ENCODE measurements around the gene TPRN.
A peak's percentile ranks its signal among the peaks of the same experiment; 100 is the strongest.

TPRN gene

DNA sequence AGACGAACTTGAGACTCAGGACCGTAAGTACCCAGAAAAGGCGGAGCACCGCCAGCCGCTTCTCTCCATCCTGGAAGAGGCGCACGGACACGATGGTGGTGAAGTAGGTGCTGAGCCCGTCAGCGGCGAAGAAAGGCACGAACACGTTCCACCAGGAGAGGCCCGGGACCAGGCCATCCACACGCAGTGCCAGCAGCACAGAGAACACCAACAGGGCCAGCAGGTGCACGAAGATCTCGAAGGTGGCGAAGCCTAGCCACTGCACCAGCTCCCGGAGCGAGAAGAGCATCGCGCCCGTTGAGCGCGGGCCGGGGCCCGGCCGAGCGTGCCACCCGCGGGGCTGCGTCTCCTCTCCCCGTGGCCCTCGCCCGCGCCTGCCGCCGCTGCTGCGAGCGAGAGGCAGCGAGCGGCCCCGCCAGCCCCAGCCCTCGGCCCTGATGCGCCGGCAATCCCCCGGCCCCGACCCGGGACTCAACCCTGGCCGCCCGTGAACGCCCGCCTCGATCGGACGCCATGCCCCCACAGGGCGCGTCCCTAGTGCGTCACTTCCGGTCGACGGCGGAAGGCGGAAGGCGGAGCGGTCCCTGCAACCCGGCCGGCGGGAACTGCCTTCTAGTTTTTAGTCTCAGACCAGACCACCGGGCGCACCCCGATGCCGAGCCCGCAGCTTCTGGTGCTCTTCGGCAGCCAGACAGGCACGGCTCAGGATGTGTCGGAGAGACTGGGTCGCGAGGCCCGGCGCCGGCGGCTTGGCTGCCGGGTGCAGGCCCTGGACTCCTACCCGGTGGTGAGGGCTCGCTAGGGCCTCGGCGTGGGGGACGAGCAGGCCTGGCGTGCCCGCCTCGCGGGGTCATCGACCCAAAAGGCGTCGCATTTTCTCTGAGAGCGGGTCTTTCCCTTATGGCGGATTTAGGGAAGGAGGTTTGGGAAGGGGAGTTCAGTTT, 4.9 kb upstream of the TPRN start, which contains the start of the genes NDOR1 and TMEM203:
TSS of gene NDOR1 (plus strand) at position 575 of the 944 bp plus-strand sequence. CDS start at position 653, 78 bp downstream.
TSS of gene TMEM203 (minus strand) at position 523 of the 944 bp plus-strand sequence. CDS start at position 289, 234 bp downstream.
- DNase-seq: peak; percentile 61

DNA sequence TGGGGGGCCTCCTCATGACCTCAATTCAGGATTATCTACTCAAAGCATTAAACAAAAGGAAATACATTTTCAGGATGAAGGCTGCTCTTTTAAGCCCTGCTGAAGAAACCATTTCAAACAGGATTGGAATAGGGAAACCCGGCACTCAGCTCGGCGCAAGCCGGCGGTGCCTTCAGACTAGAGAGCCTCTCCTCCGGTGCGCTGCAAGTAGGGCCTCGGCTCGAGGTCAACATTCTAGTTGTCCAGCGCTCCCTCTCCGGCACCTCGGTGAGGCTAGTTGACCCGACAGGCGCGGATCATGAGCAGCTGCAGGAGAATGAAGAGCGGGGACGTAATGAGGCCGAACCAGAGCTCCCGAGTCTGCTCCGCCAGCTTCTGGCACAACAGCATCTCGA, 4.2 kb upstream of the TPRN start:
- no peak for DNase-seq

DNA sequence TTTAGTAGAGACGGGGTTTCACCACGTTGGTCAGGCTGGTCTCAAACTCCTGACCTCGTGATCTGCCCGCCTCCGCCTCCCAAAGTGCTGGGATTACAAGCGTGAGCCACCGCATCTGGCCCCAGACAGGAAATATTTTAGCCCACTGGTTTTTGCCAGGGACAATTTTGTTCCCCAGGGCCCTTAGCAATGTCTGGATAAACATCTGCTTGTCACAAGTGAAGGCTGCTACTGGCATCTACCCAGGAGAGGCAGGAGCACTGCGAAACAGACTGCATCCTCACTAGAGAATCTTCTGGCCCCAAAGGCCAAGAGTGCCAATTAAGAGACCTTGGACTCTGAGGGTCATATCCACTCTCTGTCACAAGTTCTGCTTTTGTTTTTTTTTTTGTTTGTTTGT, 2.4 kb upstream of the TPRN start:
- DNase-seq: no peak

DNA sequence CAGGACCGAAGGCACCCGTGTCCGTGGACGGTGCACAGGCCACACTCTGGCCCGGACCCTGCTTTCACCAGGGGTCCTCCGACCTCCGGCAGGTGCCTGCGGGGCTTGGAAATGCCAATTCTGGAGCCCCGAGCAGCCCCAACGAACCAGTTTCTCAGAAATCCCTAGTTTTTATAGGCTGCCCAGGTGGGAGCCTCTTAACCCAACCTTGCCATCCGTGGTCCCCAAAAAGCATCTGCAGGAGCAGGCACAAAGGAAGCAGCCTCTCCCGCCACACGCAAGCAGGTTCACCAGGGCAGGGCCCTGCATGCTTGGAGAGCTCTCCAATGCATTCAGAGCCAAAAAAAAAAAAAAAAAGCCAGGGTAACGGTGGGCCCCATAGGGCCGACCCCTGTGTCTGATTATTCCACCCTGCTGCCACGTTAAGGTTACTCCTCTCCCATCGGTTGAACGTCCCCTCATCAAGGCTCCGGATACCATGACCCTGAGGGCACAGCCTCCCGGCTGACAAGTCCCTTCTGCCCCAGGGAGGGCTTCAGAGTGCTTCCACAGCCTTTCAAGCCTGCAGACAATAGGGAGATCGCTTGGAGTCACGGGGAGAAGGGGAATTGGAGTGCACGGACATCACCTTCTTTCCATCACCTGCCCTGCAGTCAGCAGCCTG, 796 bp upstream of the TPRN start:
- no peak for DNase-seq

DNA sequence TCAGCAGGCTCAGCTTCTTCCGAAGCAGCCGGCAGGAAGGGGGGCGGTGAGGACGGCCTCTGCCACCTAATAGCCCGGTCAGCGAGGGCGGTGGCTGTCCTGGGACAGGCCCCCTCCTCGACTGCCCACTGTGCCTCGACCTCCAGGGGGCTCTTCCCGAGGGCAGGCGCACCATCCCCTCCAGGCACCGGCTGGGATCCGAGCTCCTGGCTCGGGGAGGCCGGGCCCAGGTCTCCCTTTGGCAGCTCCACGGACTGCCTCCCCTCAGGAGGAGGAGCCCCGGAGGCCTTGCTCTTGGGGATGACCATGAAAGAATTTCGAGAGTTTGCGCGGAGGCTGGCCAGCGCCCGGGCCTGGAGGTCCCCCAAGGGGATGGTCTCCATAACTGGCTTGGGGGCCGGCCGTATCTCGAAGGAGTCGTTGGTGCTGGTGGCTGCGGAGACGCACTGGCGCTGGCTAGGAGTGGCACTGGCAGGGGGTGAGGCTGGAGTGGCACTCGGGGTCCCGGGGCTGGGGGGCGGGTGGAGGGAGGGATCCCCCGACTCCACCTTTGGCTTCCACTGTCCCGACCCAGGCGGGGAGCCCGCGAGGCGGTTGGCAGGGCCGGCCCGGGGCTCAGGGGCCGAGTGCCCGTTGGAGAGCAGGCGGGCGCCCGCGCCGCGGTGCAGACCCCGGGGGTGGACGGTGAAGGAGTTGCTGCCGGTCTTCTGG, 975 bp downstream of the TPRN start:
- no peak for DNase-seq

DNA sequence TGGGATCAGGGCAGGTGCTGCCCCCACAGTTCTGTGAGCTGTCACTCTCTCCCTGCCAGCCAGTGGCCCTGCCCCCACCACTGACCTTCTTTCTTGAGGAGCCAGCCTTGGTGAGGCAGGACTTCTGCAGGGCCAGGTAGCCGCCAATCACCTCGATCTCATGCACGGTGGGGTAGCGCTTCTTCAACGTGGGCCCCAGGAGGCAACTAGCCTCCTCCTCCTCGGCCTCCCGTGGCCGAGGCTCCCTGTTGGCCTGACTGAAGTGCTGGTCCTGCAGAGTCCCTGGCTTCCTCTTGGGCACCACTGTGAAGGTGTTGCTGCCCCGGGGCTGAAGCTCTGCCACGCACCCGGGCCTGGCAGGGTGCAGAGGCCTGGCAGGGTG, 1.6 kb downstream of the TPRN start:
- DNase-seq: no peak

DNA sequence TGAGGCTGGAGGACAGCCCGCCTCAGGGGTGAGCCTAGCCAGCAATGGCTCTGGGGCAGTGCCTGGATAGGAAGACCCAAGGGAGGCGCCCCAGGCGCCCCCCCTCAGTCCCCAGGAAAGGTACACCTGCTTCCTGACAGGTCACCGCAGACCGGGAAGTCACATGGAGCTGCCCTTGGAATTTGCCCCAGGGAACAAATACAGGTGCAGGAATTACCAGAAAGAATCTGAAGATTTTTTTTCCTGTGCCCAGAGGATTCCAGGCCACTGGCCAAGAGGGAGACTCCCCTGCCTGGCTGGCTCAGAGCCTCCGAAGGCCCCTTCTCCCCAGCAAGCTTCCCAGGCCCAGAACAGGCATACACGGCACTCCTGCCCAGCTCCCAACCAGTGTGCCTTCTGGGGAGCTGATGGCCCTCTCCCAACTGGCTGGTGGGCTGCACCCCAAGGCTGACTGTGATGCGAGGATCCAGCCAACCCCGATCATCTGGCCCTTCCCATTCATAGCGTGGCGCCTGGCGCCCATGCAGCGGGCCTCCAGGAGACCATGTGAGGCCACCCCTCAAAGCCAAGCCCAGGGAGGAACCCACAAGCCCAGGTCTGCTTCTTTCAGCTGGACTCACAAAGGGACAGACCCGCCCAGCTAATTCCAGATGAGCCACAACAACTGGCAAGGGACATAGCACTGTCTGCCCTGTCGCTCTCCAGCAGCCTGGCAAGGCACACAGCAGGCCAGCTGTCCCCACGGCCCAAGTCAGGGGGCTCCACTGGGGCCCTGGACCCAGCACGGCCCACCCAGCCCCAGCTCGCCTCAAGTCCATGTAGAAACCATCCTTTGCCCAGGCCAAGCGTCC, 2.3 kb downstream of the TPRN start:
- DNase-seq: no peak

DNA sequence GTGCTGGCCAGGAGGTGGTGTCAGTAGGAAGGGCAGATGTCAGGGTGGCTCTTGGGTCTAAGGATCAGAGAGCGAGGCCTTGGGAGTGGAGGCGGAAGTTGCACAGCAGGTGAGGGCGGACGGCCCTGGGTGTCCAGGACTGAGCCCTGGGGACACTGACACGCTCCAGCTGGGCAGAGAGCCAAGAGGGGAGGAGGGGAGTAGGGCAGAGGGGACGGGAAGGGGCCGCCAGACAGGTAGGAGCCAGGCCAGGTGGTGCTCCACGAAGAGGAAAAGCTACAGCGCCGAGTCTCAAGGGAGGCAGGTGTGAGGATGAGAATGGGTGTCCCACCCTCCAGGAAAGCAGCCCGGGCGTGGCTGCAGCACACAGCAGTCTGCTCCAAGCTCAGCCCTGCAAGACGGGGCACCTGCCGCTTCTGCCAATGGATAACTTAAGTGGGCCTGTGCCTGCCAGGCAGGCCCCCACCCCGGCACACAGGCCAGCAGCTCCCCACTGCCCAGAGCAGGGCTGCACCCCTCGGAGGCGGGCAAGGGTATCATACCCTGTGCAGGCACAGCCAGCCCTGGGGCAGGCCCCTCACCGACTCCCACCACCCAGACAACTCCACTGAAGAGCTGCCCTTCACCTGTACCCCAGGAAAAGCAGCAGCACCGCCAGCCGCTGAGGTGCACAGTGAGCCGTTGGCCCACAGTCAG, 4.9 kb downstream of the TPRN start:
- no peak for DNase-seq

DNA sequence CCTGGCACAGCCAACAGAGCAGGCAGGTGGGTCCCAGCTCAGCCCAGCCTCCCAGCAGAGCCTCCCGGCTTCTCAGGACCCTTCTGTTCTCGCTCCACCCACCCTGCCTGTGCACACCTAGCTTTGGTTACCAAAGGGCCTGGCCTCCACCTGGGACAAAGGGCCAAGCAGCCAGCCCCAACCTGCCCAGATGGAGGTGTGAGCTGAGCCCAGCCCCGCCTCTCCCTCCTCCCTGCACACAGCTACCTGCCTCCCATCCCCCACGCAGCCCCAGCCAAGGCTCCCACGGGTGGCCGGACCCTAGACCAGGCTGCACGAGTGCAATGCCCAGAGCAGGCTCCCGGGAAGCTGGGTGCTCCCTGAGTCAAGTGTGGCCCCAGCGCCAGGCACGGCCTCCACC, 5.6 kb downstream of the TPRN start:
- no peak for DNase-seq

DNA sequence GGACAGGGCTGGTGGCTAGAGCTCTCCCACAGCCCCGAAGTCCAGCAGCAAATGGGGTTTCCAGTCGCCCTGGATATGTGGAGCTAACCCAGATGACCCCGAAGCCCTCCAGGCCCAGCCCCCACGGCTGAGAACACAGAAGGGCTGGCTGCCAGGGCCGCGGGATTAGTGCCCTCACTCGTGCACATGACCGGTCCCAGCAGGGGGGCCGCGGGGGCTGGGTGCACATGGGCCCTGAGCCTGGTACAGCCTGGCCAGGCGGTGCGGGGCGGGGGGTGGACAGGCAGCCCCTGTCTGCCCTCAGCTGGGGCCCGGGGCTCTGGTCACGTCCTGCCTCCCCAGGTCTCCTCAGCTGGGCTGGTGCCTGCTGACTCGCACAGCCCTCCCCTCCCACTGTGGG, 6.2 kb downstream of the TPRN start:
- DNase-seq: no peak

DNA sequence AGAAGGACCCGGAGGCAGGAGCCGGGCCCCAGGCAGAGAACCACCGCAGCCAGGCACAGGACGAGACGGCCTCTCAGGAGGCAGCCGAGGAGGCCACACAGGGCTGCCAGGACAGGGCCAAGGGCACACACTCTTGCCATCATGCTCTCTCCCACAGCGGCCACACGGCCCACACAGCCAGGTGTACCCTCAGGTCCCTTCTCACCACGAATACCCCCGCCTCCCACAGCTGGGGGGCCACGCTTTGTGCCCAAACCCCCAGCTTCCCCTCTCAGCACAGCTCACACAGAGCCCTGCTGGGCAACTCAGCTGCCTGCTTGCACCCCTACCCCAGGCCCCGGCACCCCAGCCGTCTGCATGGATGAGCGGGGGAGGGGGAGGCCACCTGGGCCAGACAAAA, 6.8 kb downstream of the TPRN start:
- no peak for DNase-seq

DNA sequence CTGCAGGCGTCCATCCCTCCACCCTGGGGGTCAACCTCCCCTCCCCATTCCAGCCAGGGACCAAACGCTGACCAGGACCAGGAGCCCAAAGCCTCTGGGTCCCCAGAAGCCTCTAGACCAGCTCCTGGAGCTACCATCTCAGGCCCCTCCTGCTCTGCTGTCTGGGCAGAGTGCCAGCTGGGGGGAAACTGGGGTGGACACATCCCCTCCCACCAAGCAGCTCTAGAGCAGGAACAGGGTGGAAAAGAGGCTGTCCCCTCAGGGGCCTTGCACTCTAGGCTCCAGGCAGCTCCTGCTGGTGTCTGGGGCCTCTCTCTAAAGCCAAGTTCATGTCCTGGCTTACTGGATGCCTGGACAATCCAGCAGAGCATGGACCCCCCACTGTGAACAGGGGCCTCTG, 7.7 kb downstream of the TPRN start:
- DNase-seq: no peak

DNA sequence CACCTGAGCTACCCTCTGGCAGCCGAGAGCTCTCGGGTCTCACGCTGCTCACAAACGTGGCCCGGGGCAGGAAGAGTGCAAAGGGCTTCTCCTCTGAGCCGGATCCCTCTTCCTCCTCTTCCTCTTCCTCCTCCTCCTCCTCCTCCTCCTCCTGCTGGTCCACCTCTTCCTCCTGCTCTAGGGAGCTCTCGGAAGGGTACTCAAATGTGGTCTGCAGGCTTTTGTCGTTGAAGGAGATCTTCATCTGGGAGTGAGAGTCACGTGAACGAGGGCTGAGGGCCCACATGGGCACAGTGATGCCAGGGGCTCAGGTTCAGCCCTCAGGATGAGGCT, 8.1 kb downstream of the TPRN start:
- no peak for DNase-seq

DNA sequence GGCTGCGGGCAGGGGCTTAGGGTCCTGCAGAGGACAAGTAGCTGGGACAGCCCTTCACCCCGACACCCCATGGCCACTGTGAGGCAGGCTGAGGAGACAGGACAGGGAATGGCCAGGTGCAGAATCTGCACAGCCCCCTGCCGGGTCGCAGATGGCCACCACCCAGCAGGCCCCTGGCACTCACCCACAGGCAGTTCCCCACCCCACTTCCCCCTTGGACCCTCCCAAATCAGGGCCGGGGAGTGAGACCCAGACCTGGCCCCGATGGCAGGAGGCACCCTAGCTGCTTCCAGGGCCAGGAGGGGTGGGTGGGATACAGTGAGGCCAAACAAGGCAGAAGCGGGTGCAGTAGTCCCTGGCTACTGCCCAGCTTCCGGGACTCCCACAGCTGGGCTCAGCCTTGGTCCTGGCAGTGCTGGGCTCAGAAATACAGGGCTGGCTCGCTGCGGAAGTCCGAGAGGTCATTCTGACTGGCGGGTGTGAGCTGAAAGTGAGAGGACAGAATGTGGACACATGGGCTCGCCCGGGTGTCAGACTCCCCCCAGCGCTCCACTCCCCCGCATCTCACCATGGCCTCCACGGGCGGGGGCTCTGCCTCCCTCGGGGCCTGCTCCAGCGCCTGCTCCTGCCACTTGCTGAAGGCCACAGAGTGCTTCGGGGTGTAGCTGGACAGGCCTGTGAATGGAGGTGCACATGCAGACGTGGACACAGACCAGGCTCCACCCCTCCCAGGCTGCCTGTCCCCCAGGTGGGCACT, 8.7 kb downstream of the TPRN start:
- DNase-seq: no peak

DNA sequence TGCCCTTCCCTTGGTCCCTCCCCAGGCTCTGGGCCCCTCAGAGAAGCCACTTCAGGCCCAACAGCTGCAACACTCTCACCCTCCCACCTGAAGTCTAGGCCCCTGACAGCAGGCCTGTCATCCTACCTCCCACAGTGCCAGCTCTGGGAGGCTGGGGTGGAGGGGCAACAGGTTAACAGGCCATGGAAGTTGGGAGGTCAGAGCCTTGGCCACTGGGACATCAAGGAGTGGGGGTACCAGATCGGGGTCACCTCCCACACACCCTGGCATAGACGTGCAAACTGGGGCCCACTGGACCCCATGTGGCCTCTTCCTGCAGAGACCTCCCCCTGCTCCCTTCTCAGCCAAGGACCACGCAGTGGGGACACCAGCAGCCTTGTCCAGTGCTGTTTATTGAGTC, 9.3 kb downstream of the TPRN start:
- DNase-seq: no peak

DNA sequence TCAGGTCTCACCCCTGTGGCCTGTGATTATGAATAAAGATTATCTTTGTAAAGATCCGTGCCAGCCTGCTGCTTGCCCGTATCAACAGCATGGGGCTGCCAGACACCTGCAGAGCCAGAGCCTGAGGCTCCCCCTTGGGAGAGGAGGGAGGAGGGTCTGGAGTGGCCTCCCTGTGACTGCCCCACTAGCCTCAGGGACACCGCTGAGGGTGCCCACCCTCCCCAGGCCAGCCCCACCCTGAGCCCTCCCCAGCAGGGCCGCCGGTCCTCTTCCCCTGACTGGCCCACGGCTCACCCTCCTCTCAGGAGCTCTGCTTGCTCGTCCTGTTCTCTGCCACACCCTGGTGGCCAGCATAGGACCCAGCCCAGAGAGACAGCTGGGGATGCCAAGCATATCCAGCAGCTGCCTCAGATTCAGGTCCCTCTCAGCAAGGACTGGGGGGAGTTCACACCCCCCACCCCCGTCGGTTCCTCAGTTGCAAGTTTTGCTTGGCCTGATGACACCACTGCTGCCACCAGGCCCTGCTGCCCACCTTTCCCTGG, 10.2 kb downstream of the TPRN start:
- DNase-seq: no peak

DNA sequence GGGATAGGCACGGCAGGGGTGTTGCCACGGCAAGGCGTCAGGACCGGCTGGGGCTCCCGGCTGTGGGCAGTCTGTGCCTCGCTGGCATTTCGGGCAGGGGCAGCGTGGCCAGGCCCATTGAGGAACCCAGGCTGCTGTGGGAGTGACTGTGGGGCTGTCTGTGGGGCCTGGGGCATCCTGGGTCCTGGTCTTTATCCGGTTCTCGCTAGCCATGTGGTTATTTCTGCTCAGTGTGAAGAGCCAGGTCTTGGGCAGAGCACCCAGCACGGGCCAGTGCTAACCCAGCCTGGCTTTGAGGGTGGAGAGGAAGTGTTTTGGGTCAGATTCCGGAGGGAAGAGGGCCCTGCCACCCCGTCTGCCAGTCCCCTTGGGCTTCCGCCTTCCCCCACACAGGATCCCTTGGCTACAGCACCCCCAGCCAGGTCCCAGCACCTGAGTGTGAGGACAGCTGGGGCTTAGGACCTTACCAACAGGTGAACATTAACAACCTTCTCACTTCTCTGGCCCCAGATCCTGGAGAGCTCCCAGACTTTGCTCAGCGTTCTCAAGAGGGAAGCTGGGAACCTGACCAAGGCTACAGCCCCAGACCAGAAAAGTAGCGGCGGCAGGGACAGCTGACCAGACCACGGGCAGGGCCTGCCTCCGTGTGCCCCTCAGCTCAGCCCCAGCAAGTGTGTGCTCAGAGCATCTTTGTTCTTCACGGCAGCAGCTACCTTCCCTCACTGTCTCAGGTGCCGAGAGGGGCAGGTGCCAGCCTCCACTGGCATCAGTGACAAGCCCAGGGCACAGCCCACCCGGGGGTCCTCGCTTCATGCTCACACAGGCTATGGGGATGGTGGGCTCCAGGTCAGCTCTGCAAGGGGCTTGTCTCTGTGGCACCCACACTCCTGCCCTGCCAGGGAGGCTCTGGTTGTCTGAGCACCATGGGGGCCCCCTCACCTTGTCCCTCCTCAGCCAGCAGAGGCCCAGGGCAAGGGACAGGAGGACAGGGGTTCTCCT, 10.9 kb downstream of the TPRN start:
- no peak for DNase-seq

DNA sequence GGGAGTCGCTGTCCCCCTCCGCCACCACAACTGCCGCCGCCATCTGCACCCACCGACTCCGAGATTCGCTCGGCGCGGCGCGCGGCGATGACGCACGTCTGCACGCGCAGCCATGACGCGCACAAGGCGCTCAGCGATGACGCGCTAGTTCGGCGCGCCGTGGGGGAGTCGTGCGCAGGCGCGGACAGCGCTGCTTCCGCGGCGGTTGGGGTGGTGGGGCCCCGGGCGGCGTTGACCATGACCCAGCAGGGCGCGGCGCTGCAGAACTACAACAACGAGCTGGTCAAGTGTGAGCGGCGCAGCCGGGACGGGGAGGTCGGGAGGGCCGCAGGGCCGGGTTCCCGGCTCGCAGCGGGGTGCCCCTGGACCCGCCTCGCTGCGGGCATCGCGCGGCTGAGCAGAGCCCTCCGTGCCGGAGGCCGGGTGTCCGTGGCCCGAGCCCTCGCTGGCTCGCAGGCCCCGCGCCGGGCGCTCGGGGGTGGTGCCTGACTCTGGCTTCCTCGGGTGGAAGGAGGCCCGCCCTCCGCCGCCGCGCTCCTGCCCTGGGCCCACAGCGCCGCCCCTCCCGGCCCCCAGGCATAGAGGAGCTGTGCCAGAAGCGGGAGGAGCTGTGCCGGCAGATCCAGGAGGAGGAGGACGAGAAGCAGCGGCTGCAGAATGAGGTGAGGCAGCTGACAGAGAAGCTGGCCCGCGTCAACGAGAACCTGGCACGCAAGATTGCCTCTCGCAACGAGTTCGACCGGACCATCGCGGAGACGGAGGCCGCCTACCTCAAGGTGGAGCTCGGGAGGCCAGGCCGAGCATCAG, 11.8 kb downstream of the TPRN start, which contains the start of the genes ANAPC2 and SSNA1:
TSS of gene ANAPC2 (minus strand) at position 71 of the 807 bp plus-strand sequence. CDS start at position 43, 28 bp downstream.
TSS of gene SSNA1 (plus strand) at position 187 of the 807 bp plus-strand sequence. CDS start at position 238, 51 bp downstream.
- DNase-seq: peak; percentile 79
